ENCODE data around the gene FOSL1.

GRCh38 chr11:65925397-65925796 lies 25.2 kb upstream of the FOSL1 start:
- no peak for TF ChIP-seq NFRKB (IDR thresholded peaks at IDR 0.05)
- no peak for TF ChIP-seq CTBP1 (IDR thresholded peaks at IDR 0.05; ENCODE audit: borderline replicate concordance)
- no peak for TF ChIP-seq FOXK2 (IDR thresholded peaks at IDR 0.05)
- TF ChIP-seq PKNOX1 (IDR thresholded peaks at IDR 0.05), result no peak
